Measurements from ENCODE around the gene NOP53. TPM values are rescaled to one million over a fixed set of nuclear protein-coding genes. Genes with fewer than 3 reads are reported as not detected.

Gene NOP53
- total and polyA plus RNA-seq, 4 donors: 25.8 to 85.5 (median 38.6) TPM

- TF ChIP-seq REST (IDR thresholded peaks at IDR 0.05) (no peak), HNF4G (IDR thresholded peaks at IDR 0.05) (no peak), RAD21 (IDR thresholded peaks at IDR 0.05) (no peak)
Observed at GRCh38 chr19:47700934-47701716, 44.2 kb upstream of the NOP53 start (continued).

DNA sequence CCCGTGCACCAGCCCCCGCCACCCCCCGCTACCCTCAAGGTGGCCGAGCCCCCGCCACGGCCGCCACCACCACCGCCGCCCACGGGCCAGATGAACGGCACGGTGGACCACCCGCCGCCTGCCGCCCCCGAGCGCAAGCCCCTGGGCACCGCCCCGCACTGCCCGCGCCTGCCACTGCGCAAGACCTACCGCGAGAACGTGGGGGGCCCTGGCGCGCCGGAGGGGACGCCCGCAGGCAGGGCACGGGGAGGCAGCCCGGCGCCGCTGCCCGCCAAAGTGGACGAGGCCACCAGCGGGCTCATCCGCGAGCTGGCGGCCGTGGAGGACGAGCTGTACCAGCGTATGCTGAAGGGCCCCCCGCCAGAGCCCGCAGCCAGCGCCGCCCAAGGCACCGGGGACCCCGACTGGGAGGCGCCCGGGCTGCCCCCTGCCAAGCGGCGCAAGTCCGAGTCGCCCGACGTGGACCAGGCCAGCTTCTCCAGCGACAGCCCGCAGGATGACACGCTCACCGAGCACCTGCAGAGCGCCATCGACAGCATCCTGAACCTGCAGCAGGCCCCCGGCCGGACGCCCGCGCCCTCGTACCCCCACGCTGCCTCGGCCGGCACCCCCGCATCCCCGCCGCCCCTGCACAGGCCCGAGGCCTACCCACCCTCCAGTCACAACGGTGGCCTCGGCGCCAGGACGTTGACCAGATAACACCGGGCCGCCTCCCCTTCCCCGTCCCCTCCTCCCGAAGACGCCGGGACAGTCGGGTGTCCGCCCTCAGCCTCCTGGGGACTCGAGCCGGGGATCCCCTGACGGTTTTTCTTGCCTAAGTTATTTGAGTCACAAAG is 43.4 kb upstream of the NOP53 start:
- H3K27ac ChIP-seq (ENCODE audit: low read depth in 1 of 2, low read length in 2 of 2): no peak overlapping the region
- 96% methylated on average over 91 of the region's 91 CpGs for whole genome bisulfite sequencing
- peaks cover 0 to 3% (median 0%) of the 10 kb centered on the region in 4 donors for H3K4me1 ChIP-seq (ENCODE audit: control insufficient read depth in 4 of 4, insufficient read depth in 4 of 4, low read length in 3 of 4)
- no peak overlapping the region for H3K4me3 ChIP-seq (ENCODE audit: low read depth in 1 of 3, low read length in 3 of 3)
- H3K9ac ChIP-seq (ENCODE audit: low read depth in 1 of 2, low read length in 2 of 2): no peak overlapping the region
- TF ChIP-seq SP1 (IDR thresholded peaks at IDR 0.05) (no peak), FOXA2 (IDR thresholded peaks at IDR 0.05) (no peak), FOXA1 (IDR thresholded peaks at IDR 0.05) (no peak), REST (IDR thresholded peaks at IDR 0.05) (no peak), YY1 (IDR thresholded peaks at IDR 0.05) (no peak), HNF4G (IDR thresholded peaks at IDR 0.05) (no peak), TAF1 (conservative IDR thresholded peaks at IDR 0.05) (no peak), HNF4A (conservative IDR thresholded peaks at IDR 0.05) (no peak), ATF3 (IDR thresholded peaks at IDR 0.05) (no peak), GABPA (IDR thresholded peaks at IDR 0.05 in 1 of 2, conservative IDR thresholded peaks at IDR 0.05 in 1 of 2) (no peak)
- no peak for DNase-seq (ENCODE audit: low spot score)
- no peaks in the 10 kb centered on the region for H3K9me3 ChIP-seq (ENCODE audit: control insufficient read depth in 4 of 4, low read length in 3 of 4)
- peaks cover 6 to 35% (median 9%) of the 10 kb centered on the region in 4 donors for H3K36me3 ChIP-seq (ENCODE audit: control insufficient read depth in 4 of 4, insufficient read depth in 3 of 4, low read depth in 1 of 4, low read length in 3 of 4)
- H3K27me3 ChIP-seq (ENCODE audit: control insufficient read depth in 4 of 4, insufficient read depth in 4 of 4, low read length in 3 of 4): no peaks in the 10 kb centered on the region
